Measurements from ENCODE around the gene DYNLT4.
"Not testable (repeated sequence)": the region's sequence is repeated elsewhere in the genome, so short reads cannot be mapped to it uniquely, and the experiment has no call there.

The DYNLT4 gene

GRCh38 chr1:44835738-44836675 is 28.9 kb upstream of the DYNLT4 start:
- peaks cover 10% of the 10 kb centered on the region for H3K4me1 Mint-ChIP-seq
- DNase-seq = peak; percentile 94
- H3K36me3 Mint-ChIP-seq = no peaks in the 10 kb centered on the region
- CTCF ChIA-PET = interaction anchor here (0.6 to 2.9 kb wide), 23 partner anchors 10 to 664 kb away, joined by 3 to 13 read pairs (median 4); partner anchors contain the start of genes CCDC163, DYNLT4, HECTD3 and MMACHC
- H3K4me3 Mint-ChIP-seq = no peak overlapping the region
- H3K27me3 Mint-ChIP-seq = peaks cover 8% of the 10 kb centered on the region
- H3K27ac Mint-ChIP-seq = no peak overlapping the region
- H3K9me3 Mint-ChIP-seq = no peaks in the 10 kb centered on the region

- H3K27me3 Mint-ChIP-seq = no peaks in the 10 kb centered on the region
- CTCF ChIA-PET = interaction anchor here (1.5 to 2.9 kb wide), 5 partner anchors 13 to 466 kb away, joined by 3 to 12 read pairs (median 6); partner anchors contain the start of gene PLK3
- H3K27ac Mint-ChIP-seq = no peak overlapping the region
- H3K36me3 Mint-ChIP-seq = no peaks in the 10 kb centered on the region
- DNase-seq = no peak
- H3K4me1 Mint-ChIP-seq = peaks cover 10% of the 10 kb centered on the region
- no peaks in the 10 kb centered on the region for H3K9me3 Mint-ChIP-seq
- no peak overlapping the region for H3K4me3 Mint-ChIP-seq
These were observed 27.2 kb upstream of the DYNLT4 start for GRCh38 chr1:44834328-44834727.

- Mint-ChIP-seq H3K4me3 (no peak overlapping the region), H3K9me3 (no peaks in the 10 kb centered on the region), H3K27ac (no peak overlapping the region), H3K4me1 (peaks cover 10% of the 10 kb centered on the region), H3K27me3 (no peaks in the 10 kb centered on the region), H3K36me3 (no peaks in the 10 kb centered on the region)
- CTCF ChIA-PET = interaction anchor here (1.0 to 2.0 kb wide), 2 partner anchors 10 to 35 kb away, joined by 3 to 5 read pairs; no protein-coding TSS in a partner anchor
- no peak for DNase-seq
These were observed 25.0 kb upstream of the DYNLT4 start for GRCh38 chr1:44832056-44832705.

DNA sequence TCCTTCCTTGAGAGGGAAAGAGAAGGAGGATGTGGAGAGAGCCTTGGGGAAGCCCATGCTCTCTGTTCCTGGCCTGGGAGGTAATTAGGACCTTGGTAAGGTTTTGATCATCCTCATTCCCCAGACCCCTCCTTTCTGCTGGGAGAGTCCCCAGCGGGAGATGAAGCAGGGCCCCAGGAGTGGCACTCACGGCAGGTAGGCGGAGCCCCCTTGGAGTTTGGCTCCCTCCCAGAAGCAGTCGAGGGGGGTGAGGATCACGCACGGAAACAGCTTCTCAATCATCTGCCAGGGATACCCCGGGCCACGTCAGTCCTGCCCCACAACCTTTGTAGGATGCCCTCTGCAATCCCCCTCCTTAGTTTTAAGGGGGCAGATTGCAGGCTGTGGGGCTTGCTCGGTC is 24.4 kb upstream of the DYNLT4 start:
- Mint-ChIP-seq H3K27ac (no peak overlapping the region), H3K9me3 (no peaks in the 10 kb centered on the region), H3K27me3 (no peaks in the 10 kb centered on the region), H3K4me1 (peaks cover 10% of the 10 kb centered on the region), H3K36me3 (no peaks in the 10 kb centered on the region), H3K4me3 (no peak overlapping the region)
- no peak for DNase-seq
- CTCF ChIA-PET = interaction anchor here (2.0 kb wide), 1 partner anchor 35 kb away, joined by 5 read pairs; no protein-coding TSS in a partner anchor

- CTCF ChIA-PET = interaction anchor here (0.5 to 2.0 kb wide), 5 partner anchors 10 to 41 kb away, joined by 3 to 5 read pairs (median 3); partner anchors contain the start of gene PLK3
- Mint-ChIP-seq H3K27me3 (no peaks in the 10 kb centered on the region), H3K9me3 (no peaks in the 10 kb centered on the region), H3K36me3 (no peaks in the 10 kb centered on the region), H3K4me1 (peaks cover 11% of the 10 kb centered on the region), H3K4me3 (no peak overlapping the region), H3K27ac (no peak overlapping the region)
- DNase-seq = no peak
These were observed 23.8 kb upstream of the DYNLT4 start for GRCh38 chr1:44830900-44831304.

- no peak for DNase-seq
- Mint-ChIP-seq H3K9me3 (no peaks in the 10 kb centered on the region), H3K27ac (no peak overlapping the region), H3K27me3 (peaks cover 4% of the 10 kb centered on the region), H3K4me1 (peaks cover 7% of the 10 kb centered on the region), H3K36me3 (no peaks in the 10 kb centered on the region), H3K4me3 (no peak overlapping the region)
- CTCF ChIA-PET = interaction anchor here (1.2 to 1.6 kb wide), 4 partner anchors 8 to 182 kb away, joined by 3 to 4 read pairs (median 4); partner anchors contain the start of genes HECTD3, PLK3 and UROD
These were observed 22.6 kb upstream of the DYNLT4 start for GRCh38 chr1:44829506-44830384.

DNA sequence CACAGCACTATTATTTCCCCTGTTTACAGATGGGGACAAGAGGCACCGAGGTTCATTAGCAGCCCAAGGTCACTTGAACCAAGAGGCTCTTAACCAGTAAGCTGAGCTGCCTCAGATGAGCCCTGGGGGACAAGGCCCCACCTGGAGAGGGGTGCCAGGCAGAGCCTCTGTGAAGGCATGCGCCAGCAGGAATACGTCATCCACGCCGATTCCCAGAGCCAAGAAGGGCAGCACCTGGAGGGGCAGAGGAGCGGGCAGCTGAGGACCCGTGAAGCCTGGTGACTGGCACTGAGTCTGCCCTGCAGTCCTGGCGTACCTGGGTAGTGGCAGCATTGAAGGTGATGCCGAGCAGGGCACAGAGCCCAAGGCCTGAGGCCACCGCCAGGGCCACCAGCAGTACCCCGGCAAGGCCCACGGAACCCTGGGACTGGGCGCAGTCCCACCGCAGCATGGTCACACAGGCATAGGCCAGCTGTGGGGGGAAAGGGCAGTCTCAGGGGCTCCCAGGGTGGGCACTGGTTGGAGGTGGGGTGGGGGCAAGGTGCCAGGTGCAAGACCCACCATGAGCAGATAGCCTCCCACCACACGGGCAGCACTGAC is 21.8 kb upstream of the DYNLT4 start:
- H3K27me3 Mint-ChIP-seq = peaks cover 4% of the 10 kb centered on the region
- CTCF ChIA-PET = interaction anchor here (1.2 kb wide), 1 partner anchor 183 kb away, joined by 4 read pairs; the partner anchor contains the start of genes HECTD3 and UROD
- no peaks in the 10 kb centered on the region for H3K36me3 Mint-ChIP-seq
- H3K9me3 Mint-ChIP-seq = no peaks in the 10 kb centered on the region
- H3K4me3 Mint-ChIP-seq = no peak overlapping the region
- H3K4me1 Mint-ChIP-seq = peaks cover 4% of the 10 kb centered on the region
- no peak overlapping the region for H3K27ac Mint-ChIP-seq
- no peak for DNase-seq

DNA sequence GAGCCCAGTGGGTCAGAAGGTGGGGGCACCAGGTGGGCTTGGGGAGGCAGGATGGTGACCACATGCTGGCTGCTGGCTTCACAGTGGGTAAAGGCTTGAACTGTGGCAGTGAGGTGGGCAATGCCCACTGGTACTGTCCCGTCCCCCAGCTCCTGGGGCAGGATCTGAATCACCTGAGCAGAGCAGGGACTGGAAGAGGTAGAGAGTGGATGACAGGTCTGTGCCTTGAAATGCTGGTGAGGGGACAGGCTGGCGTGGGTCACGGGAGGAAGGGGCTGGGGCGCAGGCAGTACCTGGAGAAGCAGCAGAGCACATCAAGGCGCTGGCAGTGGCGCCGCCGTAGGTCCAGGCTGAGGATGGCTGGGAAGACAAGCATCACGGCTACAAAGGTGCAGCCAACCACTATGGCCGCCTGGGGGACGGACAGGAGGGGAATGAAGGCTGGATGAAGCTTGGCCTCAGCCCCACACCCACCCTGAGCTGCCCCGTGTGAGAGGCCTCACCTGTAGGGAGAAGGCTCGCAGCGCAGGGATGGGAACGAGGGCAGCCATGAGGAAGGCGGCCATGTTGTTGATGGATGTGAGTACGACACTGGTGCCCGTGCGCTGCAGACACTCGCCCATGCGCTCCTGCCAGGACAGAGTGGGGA is 21.0 kb upstream of the DYNLT4 start:
- peaks cover 4% of the 10 kb centered on the region for H3K27me3 Mint-ChIP-seq
- no peak for DNase-seq
- no peaks in the 10 kb centered on the region for H3K36me3 Mint-ChIP-seq
- CTCF ChIA-PET = interaction anchor here (1.8 kb wide), 1 partner anchor 182 kb away, joined by 5 read pairs; the partner anchor contains the start of gene HECTD3
- peaks cover 4% of the 10 kb centered on the region for H3K4me1 Mint-ChIP-seq
- H3K4me3 Mint-ChIP-seq = no peak overlapping the region
- no peak overlapping the region for H3K27ac Mint-ChIP-seq
- no peaks in the 10 kb centered on the region for H3K9me3 Mint-ChIP-seq

GRCh38 chr1:44827197-44828002 is 20.2 kb upstream of the DYNLT4 start:
- DNase-seq = no peak
- Mint-ChIP-seq H3K4me3 (no peak overlapping the region), H3K4me1 (peaks cover 10% of the 10 kb centered on the region), H3K27ac (no peak overlapping the region), H3K9me3 (no peaks in the 10 kb centered on the region), H3K27me3 (peaks cover 9% of the 10 kb centered on the region), H3K36me3 (no peaks in the 10 kb centered on the region)
- CTCF ChIA-PET = interaction anchor here (1.8 kb wide), 1 partner anchor 183 kb away, joined by 5 read pairs; the partner anchor contains the start of gene HECTD3

DNA sequence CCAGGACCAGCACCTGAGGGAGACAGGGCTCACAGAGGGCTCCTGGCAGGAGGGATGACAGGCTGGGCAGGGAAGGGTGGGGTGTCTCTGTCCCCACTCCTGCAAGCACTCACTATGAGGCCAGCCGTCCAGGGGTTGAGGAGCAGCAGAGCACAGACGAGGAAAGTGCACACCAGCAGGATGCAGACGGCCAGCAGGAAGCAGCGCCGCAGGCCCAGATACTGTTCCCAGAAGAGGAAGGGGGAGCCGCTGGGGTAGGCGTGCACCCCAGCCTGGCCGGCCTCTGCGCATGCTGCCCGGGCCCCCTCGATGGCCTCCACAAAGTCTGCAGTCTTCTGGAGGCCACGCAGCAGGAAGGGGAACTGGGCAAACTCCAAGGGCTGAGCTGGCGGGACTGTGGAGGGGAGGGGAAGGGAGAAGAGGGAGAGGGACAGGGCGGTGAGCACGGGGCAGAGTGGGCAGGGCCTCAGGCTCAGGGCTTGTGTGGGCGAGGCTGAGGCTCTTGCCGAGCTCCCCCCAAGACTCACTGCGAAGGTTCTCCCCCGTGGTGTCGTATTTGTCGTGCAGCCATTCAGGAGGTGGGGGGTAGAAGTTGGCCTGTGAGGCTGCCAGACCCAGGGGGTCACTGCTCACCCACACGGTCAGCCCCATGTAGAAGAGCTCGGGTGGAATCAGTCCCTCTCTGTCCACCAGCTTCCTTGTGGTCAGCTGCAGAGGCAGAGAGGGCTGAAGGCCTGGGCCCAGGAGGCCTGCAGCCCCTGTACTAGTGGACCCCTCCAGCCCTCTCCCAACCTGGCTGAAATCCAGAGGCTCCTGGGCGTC is 19.4 kb upstream of the DYNLT4 start:
- Mint-ChIP-seq H3K27me3 (peaks cover 9% of the 10 kb centered on the region), H3K4me3 (no peak overlapping the region), H3K36me3 (no peaks in the 10 kb centered on the region), H3K27ac (no peak overlapping the region), H3K9me3 (no peaks in the 10 kb centered on the region), H3K4me1 (peaks cover 11% of the 10 kb centered on the region)
- CTCF ChIA-PET = interaction anchor here (1.4 to 1.8 kb wide), 2 partner anchors 9 to 184 kb away, joined by 5 read pairs; partner anchors contain the start of gene HECTD3
- DNase-seq = no peak

GRCh38 chr1:44824392-44824791 is 17.2 kb upstream of the DYNLT4 start:
- H3K4me3 Mint-ChIP-seq, H3K36me3 Mint-ChIP-seq, H3K27me3 Mint-ChIP-seq, DNase-seq, H3K27ac Mint-ChIP-seq, H3K9me3 Mint-ChIP-seq, CTCF ChIA-PET: not testable (repeated sequence)
- peaks cover 31% of the 10 kb centered on the region for H3K4me1 Mint-ChIP-seq
